Activated CD4-positive, CD25-positive, alpha-beta regulatory T cell treated with anti-CD3 and anti-CD28 coated beads, Interleukin-2, amount 50 U/mL, for 16 hours (primary cell): ENCODE measurements around the gene MRO.
"Not testable (repeated sequence)": the region's sequence is repeated elsewhere in the genome, so short reads cannot be mapped to it uniquely, and the experiment has no call there.

Source experiments
- DNase-seq: peaks from one replicate; pipeline ENCODE4 v3.0.0-alpha.2; 2020; ENCODE audit warnings: low read depth, low spot score

Gene MRO

DNA sequence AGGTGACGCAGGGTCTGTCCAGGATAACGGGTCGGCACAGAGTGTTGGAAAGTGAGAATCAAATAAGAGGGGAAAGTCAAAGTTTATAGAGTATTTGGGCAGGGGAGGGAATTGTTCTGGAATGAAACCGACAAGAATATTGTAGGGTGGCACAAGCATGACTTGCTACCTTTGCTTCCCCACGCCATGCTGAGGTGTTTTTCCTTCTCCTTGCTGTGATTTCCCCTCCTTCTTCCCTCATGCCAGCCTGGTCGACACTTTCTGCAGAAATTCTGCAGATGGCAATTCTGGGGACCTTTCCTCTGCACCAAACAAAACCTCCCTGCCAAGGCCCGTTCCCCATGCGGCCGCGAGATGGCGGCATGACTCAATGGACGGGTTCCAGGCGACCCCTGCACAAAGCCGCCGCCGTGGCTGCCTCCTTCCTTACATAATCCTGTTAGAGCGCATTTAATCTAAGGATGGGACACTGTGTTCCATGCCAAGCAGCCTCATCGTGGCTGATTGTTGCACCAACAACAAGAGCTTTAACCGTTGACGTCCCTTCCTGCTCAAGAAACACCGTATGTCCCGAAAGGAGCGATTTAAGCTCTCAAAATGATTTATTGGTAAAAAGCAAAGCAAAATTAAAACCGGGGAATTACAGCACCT, at the start of gene MRO:
MRO (minus strand) TSS at position 289 of the 651 bp plus-strand sequence. CDS start 10,616 bp downstream, outside the sequence.
- DNase-seq = peak; percentile 53

DNA sequence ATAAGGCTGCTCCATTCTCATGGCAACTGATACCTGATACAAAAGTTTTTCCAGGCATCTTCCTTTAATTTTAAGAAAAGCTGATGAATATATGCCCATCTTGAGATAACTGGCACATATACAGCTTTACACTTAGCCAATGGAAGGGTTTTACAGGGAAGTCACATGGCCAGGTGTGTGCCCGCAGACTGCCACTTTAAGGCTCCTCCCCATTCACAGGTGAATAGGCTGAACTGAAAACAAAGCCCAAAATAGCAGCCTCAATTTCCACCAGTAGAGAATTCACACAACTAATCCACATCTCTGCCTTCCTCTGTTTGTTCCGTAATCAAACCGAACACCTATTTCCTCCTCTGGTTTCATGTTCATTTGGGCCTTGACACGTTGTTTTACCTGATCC, 49.3 kb upstream of the MRO start:
- DNase-seq = no peak

DNA sequence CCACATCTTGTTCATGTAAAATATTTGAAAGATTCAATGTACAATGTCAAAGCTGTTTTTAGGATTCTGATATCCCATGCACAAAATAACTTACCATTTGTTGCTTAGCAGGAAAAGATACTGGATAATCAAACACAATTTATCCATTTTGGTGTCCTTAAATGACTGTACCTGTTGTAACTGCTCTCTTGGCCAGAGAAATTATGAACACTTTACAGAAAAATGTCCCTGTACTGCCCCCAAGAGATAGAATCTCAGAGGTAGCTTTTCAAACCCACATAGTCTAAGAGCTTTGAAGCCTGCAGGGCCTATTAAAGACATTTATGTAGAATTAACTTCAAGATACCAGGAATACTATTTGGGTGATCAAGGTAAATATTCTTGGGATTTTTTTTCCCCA, 46.9 kb upstream of the MRO start:
- no peak for DNase-seq

DNA sequence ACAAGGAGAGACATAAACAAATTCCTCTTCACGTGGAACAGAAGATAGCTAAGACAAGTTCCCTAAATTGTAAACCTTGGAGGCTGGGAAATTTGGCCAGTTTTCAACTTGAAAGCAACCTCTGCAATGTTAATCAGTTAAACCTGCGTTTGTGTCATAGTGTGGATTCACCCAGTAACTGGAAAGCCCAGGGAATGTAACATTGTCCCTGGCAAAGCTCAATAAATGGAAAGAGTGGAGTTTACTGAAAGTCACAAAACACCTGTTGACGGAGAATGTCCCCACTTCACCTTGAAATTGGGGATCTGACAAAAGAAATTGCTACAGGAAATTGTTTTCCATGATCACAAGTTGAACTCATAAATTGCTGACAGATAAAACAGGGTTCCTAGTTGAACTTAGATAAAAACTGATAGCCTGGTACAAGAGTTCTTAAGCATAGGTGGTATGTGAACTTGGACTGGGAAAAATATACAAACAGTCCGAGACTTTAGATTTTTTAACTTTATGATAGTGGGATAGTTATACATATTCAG, 44.1 kb upstream of the MRO start:
- DNase-seq = no peak

DNA sequence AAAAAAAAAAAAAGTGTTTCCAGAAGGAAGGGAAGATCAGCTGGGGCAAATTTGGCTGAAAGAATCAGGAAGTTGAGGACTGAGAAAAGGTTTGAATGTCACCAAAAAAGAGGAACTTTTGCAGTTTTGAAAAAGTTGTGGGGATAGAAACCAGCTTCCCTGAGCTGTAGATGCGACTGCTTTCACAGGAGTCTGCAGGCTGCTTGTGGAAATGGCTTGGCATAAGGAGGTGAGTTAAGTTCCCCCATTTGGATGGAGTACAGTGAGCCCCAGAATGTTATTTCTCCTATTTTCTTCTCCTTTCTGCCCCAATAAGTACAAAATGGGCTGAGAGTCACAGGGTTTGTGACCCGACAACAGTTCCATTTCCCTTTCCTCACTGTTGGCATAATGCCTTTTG, 42.6 kb upstream of the MRO start:
- no peak for DNase-seq

DNA sequence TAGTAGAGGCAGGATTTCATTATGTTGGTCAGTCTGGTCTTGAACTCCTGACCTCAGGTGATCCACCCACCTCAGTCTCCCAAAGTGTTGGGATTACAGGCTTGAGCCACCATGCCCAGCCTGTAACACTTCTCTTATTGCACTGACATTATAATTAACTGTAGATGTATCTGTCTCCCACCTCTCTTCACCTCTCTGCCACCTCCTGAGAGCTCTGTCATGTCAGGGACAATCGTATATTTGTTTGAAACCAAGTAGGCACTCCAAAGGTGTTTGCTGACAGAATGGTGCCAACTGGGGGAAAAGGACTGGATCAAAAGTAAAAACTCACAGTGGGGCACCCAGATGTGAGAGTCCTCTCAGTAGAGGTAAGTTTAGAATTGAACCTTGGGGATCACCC, 41.8 kb upstream of the MRO start:
- DNase-seq = no peak

DNA sequence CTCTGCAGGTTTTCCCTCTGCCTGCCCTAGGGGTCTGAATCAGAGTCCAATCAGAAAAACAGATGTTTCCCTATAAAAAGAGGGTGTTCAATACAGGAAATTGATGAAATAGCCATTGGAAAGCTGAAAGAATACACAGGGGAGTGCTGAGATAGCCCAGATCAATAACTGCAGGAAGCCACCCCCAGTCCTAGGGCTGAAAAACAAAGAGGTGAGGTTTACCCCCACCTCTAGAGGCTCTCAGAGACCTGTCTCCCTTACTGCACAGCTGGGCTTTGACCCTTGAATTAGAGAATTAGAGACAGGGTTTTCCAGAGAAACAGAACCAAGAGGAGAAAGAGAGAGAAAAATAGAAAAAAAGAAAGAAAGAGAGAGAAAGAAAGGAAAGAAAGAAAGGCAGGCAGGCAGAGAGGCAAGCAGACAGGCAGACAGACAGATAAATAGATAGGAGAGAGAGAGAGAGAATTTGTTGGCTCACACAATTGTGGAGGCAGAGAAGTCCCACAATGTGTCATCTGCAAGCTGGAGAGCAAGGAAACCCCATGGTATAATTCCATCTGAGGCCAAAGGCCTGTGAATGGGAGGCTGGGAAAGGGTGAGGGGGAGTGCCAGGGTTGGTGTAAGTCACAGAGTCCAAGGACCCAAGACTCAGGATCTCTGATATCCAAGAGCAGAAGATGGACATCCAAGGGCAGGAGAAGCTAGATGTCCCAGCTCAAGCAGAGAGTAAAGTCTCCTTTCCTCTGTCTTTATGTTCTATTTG, 40.2 kb upstream of the MRO start:
- no peak for DNase-seq

DNA sequence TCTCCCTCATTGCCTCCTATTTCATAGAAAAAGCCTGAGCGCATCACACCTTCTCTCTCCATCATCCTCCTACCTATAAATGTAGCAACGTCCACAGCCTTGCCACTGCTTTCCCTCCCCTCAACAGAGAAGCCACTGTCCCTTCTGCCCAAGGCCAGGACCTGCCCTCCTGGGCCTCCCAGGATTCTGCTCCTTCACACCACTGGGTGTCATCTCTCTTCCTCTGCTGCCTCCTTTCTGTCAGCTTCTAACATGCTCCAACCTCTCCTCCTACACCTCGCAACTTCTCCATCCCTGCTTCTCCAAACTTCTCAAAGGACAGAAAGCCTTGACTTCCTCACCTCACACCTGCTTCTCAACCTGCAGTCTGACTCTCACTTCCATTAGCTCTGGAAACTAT, 37.9 kb upstream of the MRO start:
- no peak for DNase-seq

DNA sequence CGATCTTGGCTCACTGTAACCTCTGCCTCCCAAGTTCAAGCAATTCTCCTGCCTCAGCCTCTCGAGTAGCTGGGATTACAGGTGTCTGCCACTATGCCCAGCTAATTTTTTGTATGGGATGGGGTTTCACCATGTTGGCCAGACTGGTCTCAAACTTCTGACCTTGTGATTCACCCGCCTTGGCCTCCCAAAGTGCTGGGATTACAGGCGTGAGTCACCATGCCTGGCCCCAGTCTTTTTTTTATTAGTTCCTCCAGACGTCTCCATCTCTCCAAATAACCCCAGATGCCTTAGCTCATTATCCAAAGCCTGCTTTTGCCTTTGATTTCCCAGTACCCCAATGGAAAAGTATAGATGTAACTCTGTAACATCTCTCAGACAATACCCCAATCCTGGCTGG, 37.4 kb upstream of the MRO start:
- DNase-seq = not testable (repeated sequence)

DNA sequence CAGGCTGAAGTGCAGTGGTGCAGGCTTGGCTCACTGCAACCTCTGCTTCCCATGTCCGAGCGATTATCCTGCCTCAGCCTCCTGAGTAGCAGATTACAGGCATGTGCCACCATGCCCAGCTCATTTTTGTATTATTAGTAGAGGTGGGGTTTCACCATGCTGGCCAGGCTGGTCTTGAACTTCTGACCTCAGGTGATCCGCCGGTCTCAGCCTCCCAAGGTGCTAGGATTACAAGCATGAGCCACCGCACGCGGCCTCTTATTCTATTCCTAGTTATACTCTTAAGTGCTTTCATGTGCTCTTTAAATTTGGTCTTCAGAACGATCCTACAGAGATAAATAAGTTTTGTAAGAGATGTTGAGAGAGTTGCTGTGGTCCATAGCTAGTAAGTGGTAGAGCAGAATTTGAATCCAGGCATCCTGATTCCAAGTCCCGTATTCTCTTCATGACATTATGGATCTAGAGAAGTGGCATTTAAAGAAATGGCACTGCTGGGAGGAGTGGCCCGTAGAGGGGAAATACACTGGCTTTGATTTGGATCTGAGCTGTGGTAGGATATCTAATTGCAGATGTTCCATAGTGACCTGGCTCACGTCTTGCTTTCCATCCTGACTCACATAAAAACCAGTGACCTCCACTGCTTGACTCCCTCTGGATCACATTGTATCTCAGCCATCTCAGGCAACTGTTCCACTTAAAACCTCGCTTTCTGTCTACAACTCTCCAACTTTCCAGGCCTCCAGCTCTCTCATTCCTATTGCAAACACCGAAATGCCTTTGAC, 36.4 kb upstream of the MRO start:
- DNase-seq = no peak

DNA sequence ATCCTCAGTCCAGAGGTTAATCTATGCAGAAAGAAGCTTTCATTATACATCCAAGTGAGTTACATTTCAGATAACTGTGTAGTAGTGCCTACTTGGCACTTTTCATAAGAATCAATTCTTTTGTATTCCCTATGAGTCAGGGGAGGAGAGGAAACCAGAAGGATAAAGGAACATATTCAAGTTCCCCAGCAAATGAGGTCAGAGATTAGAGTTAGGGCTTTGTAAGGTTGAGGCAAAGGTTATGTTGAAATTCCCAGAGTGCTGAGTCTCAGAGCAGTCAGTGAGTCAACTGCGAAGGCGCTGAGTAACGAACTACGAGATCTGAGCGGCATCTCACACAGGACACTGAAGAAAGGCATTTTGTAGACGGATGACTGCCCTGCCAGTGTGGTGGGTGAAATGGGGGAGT, 34.1 kb upstream of the MRO start:
- DNase-seq = no peak

DNA sequence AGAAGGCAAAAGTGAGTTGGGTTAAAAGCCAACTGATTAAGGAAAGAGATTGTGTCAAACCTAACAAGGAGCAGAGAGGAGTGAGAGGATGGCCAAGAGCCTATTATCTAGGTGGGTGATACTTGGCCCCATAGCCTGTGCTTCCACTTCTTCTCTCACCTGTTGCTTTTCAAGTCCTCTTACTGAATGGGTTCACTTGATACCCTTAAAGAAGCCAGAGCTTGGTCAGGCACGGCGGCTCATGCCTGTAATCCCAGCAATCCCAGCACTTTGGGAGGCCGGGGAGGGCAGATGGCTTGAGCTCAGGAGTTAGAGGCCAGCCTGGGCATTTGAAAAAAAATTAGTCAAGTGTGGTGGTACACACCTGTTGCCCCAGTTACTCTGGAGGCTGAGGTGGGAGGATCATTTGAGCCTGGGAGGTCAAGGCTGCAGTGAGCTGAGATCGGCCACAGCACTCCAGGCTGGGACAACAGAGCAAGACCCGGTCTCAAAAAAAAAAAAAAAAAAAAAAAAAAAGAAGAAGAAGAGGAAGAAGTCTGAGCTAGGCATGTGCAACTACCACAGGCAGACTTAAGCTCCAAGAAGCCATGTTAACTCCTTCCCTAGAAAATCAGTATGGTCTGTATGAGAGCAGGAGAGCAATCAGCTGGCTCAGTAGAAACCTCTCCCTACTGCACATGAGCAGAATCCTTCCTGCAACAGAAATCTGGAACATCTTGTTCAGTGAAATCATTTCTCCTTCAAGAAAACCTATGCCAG, 30.7 kb upstream of the MRO start:
- DNase-seq = no peak

DNA sequence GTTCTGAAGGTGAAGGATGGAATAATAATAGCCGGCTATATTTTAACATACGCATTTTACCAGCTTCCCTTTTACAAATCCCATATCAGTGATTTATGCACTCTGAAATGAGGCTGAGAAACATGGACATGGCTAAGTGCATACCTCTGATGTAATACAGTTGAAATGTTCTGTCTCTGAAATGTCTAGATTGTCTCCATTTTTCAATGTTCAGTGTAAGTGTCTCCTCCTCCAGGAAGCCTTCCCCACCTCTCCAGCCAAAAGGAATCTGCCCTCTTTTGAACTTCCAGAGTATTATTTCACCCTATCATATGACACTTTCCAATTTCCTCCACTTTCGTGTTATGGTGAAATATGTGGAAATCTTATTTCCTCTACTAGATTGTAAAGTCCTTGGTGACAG, 29.6 kb upstream of the MRO start:
- no peak for DNase-seq

DNA sequence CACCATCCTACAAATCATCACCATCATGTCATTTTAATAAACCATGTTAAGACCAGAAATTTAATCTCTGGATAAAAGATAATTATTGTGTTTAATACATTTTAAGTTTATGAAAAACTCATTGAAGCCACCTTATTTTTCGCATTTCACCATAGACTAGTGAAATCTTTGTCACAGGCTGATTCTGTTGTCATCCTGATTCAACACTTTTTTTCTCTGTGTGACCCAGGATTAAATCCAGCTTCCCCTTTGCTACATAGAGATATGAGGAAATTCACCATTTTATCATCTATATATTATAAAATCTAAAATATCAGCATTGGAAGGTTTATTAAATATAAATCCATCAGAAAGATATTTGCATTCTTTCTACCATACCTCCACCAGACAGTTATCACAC, 29.2 kb upstream of the MRO start:
- DNase-seq = no peak

DNA sequence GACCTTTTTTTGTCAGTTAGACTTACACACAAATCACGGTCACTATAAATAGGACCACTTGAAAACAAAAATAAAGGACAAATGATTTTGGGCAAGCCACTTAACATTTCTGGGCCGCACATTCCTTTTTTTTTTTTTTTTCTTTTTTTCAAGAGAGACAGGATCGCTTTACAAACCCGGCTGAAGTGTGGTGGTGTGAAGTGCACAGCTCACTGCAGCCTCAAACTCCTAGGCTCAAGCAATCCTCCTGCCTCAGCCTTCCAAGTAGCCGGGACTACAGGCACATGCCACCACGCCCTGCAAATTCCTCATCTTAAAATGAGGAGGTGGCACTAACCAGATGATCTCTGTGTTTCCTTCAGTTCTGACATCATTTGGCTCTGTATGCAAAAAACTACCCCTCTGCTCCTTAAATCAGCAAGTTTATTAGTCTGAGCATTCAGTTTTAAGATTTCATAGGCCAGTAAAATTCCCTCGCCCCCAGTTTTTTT, 28.3 kb upstream of the MRO start:
- no peak for DNase-seq

DNA sequence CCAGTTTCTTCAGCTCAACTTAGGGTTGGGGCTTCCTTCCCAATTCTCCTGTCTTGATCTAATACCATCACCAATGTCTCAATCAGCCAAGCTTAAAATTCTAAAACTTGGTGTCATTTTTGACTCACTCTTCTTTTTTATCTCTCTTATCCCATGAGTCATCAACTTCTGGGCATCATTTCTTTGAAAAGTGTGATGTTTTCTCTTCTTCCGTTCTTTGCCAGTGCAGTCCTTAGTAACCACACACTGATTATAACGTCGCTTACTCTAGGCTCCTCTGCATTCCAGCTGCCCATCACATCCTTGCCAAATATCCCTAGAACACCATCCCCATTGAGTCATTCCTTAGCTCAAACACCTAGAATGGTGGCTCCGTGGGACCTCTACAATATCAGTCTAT, 27.4 kb upstream of the MRO start:
- DNase-seq = no peak

DNA sequence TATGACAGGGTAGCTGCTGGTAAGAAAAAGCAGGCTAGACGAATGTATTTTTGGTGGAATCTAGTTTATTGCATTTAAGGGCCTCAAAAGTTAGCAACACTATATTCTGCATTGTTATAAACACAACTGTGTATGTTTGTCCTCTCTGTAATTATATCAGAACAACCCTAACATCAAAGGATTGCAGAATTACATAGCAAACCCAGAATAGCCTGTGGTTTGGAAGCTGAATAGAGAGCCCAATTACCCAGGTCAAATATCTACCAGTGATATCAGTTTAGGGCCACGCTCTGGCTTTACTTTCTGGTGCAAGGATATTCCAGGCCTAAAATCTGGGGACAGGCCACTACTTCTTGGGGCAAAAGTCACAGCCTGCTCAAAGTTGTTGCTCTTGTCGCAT, 25.1 kb upstream of the MRO start:
- DNase-seq = no peak

DNA sequence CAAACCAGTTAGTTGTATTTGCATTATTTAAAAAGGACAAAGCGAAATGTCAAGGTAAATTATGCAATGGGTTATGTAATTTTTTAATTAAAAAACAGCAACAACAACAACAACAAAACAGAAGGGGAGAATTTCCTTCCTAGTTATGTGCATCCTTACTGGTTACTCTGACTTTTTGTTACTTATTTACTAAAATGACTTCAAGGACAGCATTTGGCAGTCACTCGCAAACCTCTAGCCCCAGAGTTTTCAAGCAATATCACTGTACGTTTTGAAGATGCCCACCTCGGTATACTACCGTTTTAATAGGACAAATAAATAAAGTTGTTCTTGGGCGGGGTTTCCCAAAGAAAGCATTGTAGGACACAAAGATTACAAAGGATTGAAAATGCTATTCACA, 24.7 kb upstream of the MRO start:
- no peak for DNase-seq

DNA sequence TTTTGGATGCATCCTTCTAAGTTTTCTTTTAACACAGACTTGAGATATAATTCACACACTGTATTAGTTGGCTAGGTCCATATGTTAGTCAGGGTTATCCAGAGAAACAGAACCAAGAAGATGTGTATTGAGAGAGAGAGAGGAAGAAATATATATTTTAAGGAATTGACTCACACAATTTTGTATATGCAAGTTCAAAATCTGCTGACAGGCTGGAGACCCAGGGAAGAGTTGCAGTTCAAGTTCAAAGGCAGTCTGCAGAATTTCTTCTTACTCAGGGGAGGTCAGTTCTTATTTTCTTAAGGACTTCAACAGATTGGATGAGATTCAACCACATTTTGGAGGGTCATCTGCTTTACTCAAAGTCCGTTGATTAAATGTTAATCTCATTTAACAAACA, 23.0 kb upstream of the MRO start:
- DNase-seq = no peak

DNA sequence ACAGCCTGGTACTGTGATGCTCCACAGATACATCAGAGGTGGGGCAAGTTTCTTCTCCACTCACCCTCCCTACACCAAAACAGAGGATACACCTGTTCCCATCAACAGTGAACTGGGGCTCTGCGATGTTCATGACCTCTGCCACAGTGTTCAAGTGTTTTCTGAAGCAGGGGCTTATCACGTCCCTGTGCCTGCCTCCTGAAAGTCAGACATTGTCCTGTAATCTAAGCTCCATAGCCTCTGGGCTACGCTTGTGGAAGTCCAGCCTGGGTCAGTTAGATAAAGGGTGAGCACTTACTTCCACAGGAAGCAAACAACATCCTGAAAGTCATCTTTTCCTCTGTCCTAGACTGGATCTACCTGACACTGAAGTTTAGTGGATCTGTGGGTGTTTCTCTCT, 20.2 kb upstream of the MRO start:
- no peak for DNase-seq

DNA sequence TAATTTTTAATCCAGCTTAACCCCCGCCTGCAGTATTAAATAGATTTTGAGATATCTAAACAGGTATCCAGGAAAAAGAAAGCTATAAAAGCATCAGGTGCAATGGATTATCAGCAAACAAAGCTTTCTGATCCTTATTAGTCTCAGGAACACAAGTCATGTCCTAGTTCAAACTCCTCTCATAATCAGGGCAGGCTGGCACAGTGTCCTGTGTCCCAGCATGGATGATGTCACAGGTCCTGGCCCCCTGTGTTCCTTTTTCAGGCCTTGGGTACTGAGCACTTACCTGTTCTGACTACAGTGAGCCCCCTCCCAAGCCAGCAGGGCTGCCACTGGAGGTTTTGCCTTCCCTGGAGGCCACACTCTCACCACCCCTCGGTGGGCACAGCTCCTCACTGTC, 19.5 kb upstream of the MRO start:
- no peak for DNase-seq

DNA sequence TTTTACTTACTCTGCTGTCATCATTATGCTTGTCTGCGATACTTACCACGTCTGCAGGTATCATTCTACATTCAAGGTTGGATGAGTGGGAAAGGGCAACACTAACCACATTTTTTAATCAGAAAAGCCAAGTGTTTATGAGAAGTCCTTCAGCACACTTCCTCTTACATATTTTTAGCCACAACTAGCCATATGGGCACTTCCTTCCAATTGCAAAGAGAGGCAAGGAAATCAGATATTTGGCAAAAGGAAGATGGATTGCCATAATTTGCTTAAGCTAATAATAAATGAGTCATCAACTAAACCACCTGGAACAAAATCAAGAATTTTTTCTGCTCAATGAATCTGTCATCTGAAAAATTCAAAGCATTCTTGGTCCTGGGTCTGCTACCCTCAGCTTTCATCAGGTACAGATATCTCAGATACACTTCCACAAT, 16.7 kb upstream of the MRO start:
- no peak for DNase-seq
